GM12891 (cell line): ENCODE data around the gene IFRD2.
"Not testable (repeated sequence)": the region's sequence is repeated elsewhere in the genome, so short reads cannot be mapped to it uniquely, and the experiment has no call there.

Experiments
- DNase-seq: peaks from one replicate; pipeline ENCODE4 v3.0.0; 2011; ENCODE audit warnings: low spot score; ENCODE audit not compliant: insufficient read length
- FAIRE-seq: peaks from 2 replicates; lab custom pipeline; 2011; peaks lifted over from hg19 to GRCh38; lab: Jason Lieb, UNC
- PAX5 ChIP-seq: IDR thresholded peaks from 2 replicates; pipeline ENCODE4 v1.6.1; 2011; ENCODE audit warnings: low read length, moderate library complexity, mild to moderate bottlenecking; ENCODE audit not compliant: insufficient read depth, severe bottlenecking
- POLR2A ChIP-seq: IDR thresholded peaks from 2 replicates; pipeline ENCODE4 v1.6.1; 2011; ENCODE audit warnings: low read depth, low read length, control low read depth
- POLR2AphosphoS5 ChIP-seq: IDR thresholded peaks from 2 replicates; pipeline ENCODE4 v1.6.1; 2011; ENCODE audit warnings: low read depth, low read length, control low read depth
- POU2F2 ChIP-seq: IDR thresholded peaks from 2 replicates; pipeline ENCODE4 v1.6.1; 2011; ENCODE audit warnings: low read depth, mild to moderate bottlenecking, control low read depth, low read length, moderate library complexity
- SPI1 ChIP-seq: IDR thresholded peaks from 2 replicates; pipeline ENCODE4 v1.6.1; 2011; ENCODE audit warnings: low read depth, low read length, control low read depth
- TAF1 ChIP-seq: IDR thresholded peaks from 2 replicates; pipeline ENCODE4 v1.6.1; 2011; ENCODE audit warnings: low read depth, low read length, control low read depth

The IFRD2 gene

DNA sequence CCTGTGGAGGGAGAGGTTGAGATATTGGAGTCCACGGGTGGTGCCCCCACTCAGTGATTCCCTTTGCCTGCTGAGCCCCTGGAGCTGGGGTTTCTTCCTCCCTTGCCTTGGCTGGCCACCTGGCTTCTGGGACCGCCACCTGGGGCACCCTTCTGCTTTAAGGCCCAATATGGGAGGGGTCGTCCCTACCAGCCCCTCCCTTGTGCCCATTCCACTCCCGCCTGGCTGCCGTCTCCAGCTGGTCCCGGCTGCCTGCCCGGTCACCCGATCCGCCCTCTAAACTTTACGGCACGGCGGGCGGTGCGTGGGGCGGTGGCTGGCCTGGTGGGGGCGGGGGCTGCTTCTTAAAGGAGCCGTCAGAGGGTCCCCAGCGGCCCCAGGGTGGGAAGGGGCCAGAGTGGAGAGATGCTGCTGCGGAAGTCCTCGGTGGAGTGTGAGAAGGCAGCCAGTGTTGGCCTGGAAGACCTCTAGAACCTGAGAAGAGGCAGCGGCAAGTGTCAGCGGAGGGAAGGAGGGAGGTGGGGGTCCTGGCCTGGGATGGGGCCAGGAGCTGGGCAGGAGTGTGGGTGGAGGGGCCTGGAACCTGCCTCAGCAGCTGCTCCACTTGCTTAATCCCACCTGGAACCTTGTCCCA is 24.8 kb downstream of the IFRD2 start:
- no peak for FAIRE-seq
- TF ChIP-seq TAF1: no peak
- DNase-seq: no peak

DNA sequence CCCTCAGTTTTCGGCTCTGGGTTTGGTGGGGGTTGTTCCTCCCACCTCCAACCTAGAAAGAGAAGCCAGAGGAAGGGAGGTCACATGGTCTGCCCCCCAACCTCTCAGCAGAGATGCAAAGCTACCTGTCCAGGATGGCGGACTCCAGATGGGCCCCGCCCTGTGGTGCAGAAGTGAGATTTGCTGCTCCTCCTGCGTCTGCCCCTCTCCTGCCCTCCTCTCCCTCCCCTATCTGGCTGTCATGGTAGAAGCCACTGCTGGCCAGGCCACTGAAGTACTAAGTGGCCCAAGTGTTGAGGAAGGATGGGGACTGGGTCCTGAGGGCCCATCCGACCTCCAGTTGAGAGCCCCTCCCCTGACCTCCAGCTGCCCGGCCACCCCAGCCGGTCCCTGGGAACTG is 25.4 kb downstream of the IFRD2 start:
- no peak for TF ChIP-seq POLR2AphosphoS5
- TF ChIP-seq SPI1: no peak
- TF ChIP-seq POU2F2: no peak
- TF ChIP-seq PAX5: no peak
- TF ChIP-seq TAF1: no peak
- TF ChIP-seq POLR2A: no peak
- FAIRE-seq (no peak), DNase-seq (no peak)

DNA sequence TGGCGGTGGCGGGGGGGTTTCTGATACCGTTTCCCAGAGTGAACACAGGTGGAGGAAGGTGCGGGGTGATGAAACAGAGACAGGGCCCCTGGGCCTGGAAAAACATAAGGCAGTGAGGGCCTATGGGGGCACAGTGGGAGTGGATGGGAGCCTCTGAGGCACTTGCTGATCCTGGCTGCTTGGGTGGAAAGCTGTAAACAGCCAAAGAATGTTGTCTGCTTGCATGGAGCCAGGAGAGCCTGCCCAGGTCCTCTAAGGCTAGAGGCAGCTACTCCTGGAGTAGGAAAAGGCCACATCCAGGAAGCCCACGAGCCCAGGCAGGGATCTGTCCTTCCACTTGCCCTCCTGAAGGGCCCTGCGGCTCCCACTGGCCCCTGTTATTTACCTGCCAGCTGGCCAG is 26.2 kb downstream of the IFRD2 start:
- no peak for DNase-seq
- TF ChIP-seq PAX5 (no peak), POLR2AphosphoS5 (no peak)
- FAIRE-seq: no peak

DNA sequence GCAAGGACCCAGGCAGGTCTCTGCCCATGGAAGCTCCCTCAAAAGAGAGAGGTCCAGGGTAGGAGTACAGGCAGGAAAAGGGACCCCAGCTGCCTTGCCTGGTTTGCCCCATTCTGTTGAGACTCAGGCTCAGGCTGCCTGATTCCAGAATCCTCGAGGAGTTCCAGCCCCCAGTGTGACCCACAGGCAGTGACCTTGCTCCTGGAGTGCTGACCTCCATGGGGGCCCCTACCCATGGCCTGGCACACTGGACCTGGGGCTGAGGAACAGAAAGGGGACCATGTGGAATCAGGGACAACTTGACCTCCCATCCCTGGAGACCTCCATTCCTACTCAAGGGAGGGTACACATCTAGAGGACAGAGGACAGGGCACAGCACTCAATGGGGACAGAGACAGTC is 26.7 kb downstream of the IFRD2 start:
- TF ChIP-seq TAF1 (no peak), PAX5 (no peak), POLR2A (no peak), SPI1 (no peak), POLR2AphosphoS5 (no peak), POU2F2 (no peak)
- FAIRE-seq: no peak
- no peak for DNase-seq

DNA sequence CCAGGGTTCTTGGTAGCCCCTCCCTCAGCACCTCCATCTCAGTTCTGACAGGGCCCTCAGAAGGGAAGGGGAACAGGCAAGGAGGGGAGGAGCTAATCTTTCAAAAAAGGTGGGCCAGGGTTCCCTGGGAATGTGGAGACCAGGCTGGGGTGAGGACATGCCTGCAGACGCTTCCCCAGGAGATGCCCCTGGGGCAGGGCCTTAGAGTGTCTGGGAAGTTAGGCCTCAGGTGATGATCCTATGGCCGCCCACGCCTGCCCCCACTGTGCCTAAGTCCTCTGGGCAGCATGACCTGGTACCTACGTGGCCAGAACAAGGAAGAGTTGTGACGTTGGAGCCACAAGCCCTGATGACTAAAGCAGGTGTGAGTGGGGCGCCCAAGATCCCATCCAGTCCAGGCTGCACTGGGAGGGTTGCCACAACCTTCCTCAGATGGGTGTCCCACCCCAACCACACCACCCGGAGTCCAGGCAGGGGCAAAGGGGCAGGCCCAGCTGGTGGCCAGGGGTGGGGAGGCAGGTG is 27.2 kb downstream of the IFRD2 start:
- TF ChIP-seq POU2F2: no peak
- TF ChIP-seq POLR2A: no peak
- TF ChIP-seq POLR2AphosphoS5: no peak
- no peak for TF ChIP-seq SPI1
- TF ChIP-seq TAF1: no peak
- TF ChIP-seq PAX5: no peak
- DNase-seq: no peak
- FAIRE-seq: no peak

DNA sequence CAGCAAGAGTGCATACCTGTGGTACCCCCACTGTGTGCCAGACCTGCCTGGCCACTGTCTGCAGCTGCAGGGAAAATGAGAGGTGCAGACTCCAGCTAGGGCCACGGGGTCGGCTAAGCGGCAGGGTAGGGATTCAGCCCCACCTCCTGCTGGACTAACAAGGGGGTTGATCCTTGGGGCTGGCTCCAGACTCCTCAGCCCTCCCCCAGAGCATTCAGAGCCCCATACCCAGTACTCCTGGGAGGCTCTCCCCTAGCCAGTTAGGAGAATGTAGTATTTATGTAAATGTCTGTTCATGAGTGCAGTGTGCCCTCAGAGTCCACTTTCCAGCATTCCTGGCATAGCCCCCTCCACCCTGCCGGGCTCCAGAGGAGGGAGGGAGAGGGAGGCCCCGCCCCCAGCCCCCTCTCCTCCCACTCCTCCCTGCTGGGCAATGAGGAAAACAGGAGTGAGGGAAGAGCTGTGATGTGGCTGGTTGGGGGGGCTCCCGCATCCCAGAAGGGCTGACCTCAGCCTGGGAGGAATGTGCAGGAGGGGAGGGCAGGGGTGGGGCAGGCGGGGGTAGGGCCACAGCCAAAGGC is 27.8 kb downstream of the IFRD2 start:
- no peak for DNase-seq
- no peak for TF ChIP-seq TAF1
- no peak for TF ChIP-seq POLR2AphosphoS5
- no peak for TF ChIP-seq POU2F2
- no peak for TF ChIP-seq PAX5
- TF ChIP-seq POLR2A: no peak
- no peak for TF ChIP-seq SPI1
- no peak for FAIRE-seq

DNA sequence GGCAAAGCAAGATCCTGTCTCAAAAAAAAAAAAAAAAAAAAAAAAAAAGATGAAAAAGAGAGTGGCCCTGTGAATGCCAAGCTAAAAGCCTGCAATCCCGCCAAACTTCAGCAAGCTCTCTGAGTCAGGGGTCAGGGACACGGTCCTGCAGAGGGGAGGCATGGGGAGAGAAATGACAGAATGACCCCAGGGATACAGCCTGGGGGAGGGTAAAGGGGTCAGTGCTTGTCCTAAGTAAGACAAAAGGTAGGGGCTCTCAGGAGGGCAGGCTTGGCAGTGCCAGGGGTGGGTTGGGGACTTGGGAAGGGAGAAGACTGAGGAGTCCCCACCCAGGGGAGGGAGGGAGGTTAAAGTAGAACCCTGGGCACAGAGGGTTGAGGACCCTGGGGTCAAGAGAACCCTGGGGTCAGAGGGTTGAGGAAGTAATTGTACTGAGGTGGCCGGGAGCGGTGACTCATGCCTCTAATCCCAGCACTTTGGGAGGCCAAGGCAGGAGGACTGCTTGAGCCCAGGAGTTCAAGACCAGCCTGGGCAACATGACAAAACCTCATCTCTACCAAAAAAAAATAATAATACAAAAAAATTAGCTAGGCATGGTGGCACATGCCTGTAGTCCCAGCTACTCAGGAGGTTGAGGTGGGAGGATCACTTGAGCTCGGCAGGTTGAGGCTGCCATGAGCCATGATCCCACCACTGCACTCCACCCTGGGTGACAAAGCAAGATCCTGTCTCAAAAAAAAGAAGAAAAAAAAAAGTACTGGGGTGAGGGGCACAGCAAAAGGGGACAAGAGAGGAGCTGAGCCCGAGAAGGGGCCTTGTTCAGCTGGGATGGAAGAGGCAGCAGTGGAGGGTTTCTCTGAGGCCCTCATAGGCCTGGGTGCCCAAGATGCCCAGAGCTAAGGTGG is 28.5 kb downstream of the IFRD2 start:
- TF ChIP-seq POU2F2 (no peak), POLR2AphosphoS5 (no peak), PAX5 (no peak), SPI1 (no peak), TAF1 (no peak), POLR2A (no peak)
- no peak for FAIRE-seq
- no peak for DNase-seq

DNA sequence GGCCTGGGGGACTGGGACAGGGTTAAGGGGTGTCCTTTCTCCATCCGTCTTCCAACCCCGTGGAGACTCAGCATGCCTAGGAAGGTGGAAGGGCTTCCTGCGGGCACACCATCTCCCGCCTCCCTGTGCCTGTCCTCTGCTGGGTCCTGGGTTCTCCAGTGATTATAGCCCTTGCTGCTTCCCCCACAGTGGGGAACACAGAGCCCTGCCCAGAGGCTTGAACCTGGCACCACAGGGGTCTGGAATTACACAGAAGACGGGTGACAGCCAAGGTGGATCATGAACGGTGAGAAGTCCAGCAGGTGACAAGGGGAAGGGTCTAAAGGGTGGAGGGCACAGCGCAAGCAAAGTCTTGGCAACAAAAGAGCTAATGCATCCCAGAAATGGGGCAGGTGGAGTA is 29.5 kb downstream of the IFRD2 start:
- FAIRE-seq (no peak), DNase-seq (no peak)
- no peak for TF ChIP-seq POLR2A
- TF ChIP-seq TAF1: no peak
- no peak for TF ChIP-seq POU2F2
- no peak for TF ChIP-seq POLR2AphosphoS5
- TF ChIP-seq SPI1: no peak
- no peak for TF ChIP-seq PAX5

DNA sequence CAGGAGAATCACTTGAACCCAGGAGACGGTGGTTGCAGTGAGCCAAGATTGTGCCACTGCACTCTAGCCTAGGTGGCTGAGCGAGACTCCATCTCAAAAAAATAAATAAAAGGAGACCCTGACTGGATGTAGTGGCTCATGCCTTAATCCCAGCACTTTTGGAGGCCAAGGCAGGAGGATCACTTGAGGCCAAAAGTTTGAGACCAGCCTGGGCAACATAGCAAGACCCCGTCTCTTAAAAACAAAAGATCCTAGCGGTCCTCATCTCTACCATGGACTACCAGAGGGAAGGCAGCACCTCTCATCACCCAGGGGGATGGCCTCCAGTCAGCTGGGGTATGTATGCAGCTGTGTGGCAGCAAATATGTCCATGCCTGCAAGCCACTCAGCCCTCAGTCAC is 30.0 kb downstream of the IFRD2 start:
- not testable (repeated sequence) for DNase-seq

DNA sequence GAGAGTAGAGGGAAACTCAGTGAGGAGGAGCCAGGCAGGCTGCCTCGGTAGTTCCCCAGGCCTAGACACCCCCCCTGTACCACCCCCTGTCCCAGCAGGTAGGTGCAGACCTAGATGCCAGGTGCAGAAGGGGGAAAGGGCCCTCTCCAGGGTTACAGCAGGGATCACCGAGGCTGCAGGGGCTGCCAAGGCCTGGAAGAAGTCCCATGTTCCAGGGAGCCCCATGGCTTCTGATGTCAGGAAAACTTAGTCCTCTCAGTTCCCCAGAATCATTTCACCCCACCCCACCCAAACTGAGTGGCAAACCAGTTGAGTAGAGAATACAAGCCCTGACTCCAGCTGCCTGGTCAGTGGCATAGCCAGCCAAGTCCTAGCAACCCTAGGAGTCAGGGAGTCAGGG is 30.7 kb downstream of the IFRD2 start:
- FAIRE-seq (no peak), DNase-seq (no peak)
- TF ChIP-seq PAX5: no peak
- no peak for TF ChIP-seq SPI1
- TF ChIP-seq TAF1: no peak
- no peak for TF ChIP-seq POLR2A
- no peak for TF ChIP-seq POLR2AphosphoS5
- TF ChIP-seq POU2F2: no peak

More for the DNA sequence above, 30.0 kb downstream of the IFRD2 start:
- not testable (repeated sequence) for FAIRE-seq
